ENCODE data around the gene UPF1.

DNA sequence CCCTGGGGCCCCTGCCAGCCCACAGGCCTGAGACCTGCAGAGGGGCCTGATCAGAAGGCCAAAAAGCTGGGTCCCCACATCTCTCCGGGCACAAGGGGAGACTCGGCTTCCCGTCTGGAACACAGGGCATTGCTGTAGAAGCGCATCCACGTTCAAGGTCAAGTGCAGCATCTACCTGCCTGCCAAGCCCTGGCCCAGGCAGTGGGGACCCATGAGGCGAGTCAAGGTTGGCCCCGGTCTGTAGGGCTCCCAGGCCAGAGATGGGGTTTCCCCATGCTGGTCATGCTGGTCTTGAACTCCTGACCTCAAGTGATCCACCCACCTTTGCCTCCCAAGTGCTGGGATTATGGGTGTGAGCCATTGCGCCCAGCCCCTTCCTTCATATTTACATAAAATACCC, 27.1 kb upstream of the UPF1 start:
- TF ChIP-seq, protein P1, sequence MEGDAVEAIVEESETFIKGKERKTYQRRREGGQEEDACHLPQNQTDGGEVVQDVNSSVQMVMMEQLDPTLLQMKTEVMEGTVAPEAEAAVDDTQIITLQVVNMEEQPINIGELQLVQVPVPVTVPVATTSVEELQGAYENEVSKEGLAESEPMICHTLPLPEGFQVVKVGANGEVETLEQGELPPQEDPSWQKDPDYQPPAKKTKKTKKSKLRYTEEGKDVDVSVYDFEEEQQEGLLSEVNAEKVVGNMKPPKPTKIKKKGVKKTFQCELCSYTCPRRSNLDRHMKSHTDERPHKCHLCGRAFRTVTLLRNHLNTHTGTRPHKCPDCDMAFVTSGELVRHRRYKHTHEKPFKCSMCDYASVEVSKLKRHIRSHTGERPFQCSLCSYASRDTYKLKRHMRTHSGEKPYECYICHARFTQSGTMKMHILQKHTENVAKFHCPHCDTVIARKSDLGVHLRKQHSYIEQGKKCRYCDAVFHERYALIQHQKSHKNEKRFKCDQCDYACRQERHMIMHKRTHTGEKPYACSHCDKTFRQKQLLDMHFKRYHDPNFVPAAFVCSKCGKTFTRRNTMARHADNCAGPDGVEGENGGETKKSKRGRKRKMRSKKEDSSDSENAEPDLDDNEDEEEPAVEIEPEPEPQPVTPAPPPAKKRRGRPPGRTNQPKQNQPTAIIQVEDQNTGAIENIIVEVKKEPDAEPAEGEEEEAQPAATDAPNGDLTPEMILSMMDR (IDR thresholded peaks at IDR 0.05), result no peak
- TF ChIP-seq POLR2A (IDR thresholded peaks at IDR 0.05), result no peak
- TF ChIP-seq POLR2AphosphoS5 (IDR thresholded peaks at IDR 0.05), result no peak
